Panc1 (cell line): ENCODE data around the gene TPCN1.

Experiments used
- CTCF ChIP-seq: fragments of 450-650 bp; IDR thresholded peaks from 2 replicates; pipeline ENCODE4 v1.5.1; 2017; ENCODE audit warnings: mild to moderate bottlenecking
- POLR2AphosphoS5 ChIP-seq: IDR thresholded peaks from 2 replicates; pipeline ENCODE4 v1.6.1; 2012; ENCODE audit warnings: mild to moderate bottlenecking, low read depth, low read length, moderate library complexity
- REST ChIP-seq, 2 experiments: IDR thresholded peaks; 2 replicates each; pipeline ENCODE4 v1.6.1; 2011 to 2012; ENCODE audit warnings: low read depth in 2 of 2, control low read depth in 1 of 2, low read length in 1 of 2, mild to moderate bottlenecking in 1 of 2, moderate library complexity in 1 of 2; ENCODE audit not compliant: insufficient read depth in 1 of 2
- TCF7L2 ChIP-seq: IDR thresholded peaks from 2 replicates; pipeline ENCODE4 v1.6.1; 2011; ENCODE audit warnings: mild to moderate bottlenecking, low read depth, low read length, inconsistent platforms

GRCh38 chr12:113244478-113244958, 23.3 kb downstream of the TPCN1 start:
- TF ChIP-seq CTCF (no peak), REST (IDR thresholded peaks at IDR 0.05; ENCODE audit: insufficient read depth in 1 of 2, low read depth in 2 of 2, low read length in 1 of 2) (no peak), TCF7L2 (no peak), POLR2AphosphoS5 (no peak)
